Diencephalon (tissue), 1 donor: ENCODE measurements around the gene DHRS12. TPM values are rescaled to one million over a fixed set of nuclear protein-coding genes. Genes with fewer than 3 reads are reported as not detected.

Source experiments
- total RNA-seq: library from RNA; depleted of rRNA; stranded (reverse); fragments of >200 nt; gene quantifications from one replicate; pipeline ENCODE4 v1.2.3, GENCODE V29; 2014

The DHRS12 gene, protein sequence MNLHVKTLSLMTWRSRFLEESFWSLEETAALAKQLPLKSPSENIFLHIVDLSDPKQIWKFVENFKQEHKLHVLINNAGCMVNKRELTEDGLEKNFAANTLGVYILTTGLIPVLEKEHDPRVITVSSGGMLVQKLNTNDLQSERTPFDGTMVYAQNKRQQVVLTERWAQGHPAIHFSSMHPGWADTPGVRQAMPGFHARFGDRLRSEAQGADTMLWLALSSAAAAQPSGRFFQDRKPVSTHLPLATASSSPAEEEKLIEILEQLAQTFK
- total RNA-seq, result 7.4 TPM

DNA sequence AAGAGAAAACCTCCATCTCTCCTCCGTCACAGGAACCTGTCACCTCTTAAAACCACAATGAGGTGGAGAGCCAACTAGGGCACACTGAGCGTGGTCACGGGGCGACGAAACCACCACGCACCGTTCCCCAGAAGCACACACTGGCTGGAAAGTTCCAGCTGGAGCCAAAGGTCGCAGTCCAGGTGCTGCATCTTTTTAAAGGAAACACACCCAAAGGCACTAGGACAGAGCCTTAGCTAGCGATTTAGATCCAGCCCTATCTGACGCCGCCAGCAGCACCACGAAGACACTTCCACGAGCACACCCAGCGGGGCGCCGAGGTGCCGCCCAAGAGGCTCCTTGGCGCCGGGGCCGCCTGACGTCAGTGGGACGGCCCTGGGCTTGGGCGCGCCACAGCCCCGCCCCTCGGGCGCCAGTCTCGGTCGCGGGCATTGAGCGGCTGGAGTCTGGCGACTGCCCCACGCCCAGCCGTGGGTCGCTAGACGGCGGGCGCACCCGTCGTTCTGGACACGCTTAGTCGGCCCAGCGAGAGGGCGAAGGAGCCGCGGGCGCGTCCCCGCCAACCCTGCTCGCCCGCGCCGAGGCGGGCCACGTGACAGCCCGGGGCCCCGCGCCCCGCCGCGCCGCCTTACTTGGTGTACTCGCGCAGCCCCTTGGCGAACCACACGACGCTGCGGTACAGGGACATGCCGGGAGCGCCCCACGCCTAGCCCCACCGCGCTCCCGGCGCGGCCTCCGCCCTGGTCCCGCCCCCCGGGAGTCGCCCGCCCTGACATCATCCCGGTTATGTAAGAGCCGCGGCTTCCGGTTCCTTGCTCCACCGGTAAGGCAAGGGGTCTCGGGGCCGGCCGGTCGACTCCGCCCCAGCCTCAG, at the start of gene DHRS12:
DHRS12 (minus strand) TSS at position 742 of the 873 bp plus-strand sequence. CDS start 4,504 bp downstream, outside the sequence.

GRCh38 chr13:51844862-51845573, 41.1 kb upstream of the DHRS12 start, which contains the start of gene TMEM272:
Gene TMEM272 (minus strand): TSS chr13:51845177. CDS start chr13:51838530, 6,647 bp downstream.

Other genes starting within 250 kb of the DHRS12 start
- 9.0 TPM for gene WDFY2, start 219.7 kb downstream of the DHRS12 start, total RNA-seq
- gene TMEM272, start 41.0 kb upstream of the DHRS12 start, total RNA-seq, result 3.9 TPM
- gene CCDC70, start 57.8 kb upstream of the DHRS12 start, total RNA-seq, result not detected
- gene ATP7B, start 207.3 kb upstream of the DHRS12 start, total RNA-seq, result 13.1 TPM
- 26.8 TPM for gene ALG11, start 208.2 kb upstream of the DHRS12 start, total RNA-seq
- gene UTP14C, start 220.5 kb upstream of the DHRS12 start, total RNA-seq, result 32.8 TPM